ENCODE results near the gene LRSAM1. TPM values are rescaled to one million over a fixed set of nuclear protein-coding genes. Genes with fewer than 3 reads are reported as not detected.

Gene LRSAM1
- total RNA-seq, 4 donors from 2014 or later, result 8.0 to 16.2 (median 12.9) TPM

GRCh38 chr9:127522727-127523126 is 71.4 kb downstream of the LRSAM1 start:
- DNase-seq, result no peak
- H3K4me1 ChIP-seq, result peaks cover 29 to 83% (median 37%) of the 10 kb centered on the region in 3 donors
- no peak for TF ChIP-seq CTCF (IDR thresholded peaks at IDR 0.05)
- intact Hi-C loops (cut with DNase I), result no loop called here
- H3K27me3 ChIP-seq, result no peaks in the 10 kb centered on the region
- H3K27ac ChIP-seq, result peak overlapping the region; percentile 56 to 90 (median 78)
- 15% methylated on average over 2 of the region's 2 CpGs; no CpG with 5 or more reads in 1 of the 2 donors for WGBS, 2 donors
- no peak overlapping the region for H3K4me3 ChIP-seq
- peaks cover 0 to 20% (median 10%) of the 10 kb centered on the region in 3 donors for H3K9me3 ChIP-seq
- H3K36me3 ChIP-seq, result peaks cover 48 to 100% (median 69%) of the 10 kb centered on the region in 3 donors

GRCh38 chr9:127523312-127523851 is 72.1 kb downstream of the LRSAM1 start:
- 67 to 89% methylated on average over 1 to 3 of the region's 9 CpGs for WGBS, 2 donors
- intact Hi-C loops (cut with DNase I), result no loop called here
- TF ChIP-seq CTCF (IDR thresholded peaks at IDR 0.05) (peak in 5 of 6 experiments; percentile 26 to 72 (median 43)), POLR2A (IDR thresholded peaks at IDR 0.05) (no peak)
- Histone ChIP-seq H3K4me3 (no peak overlapping the region), H3K36me3 (peaks cover 46 to 100% (median 63%) of the 10 kb centered on the region in 3 donors), H3K27me3 (no peaks in the 10 kb centered on the region), H3K27ac (peak overlapping the region; percentile 6 to 86 (median 40)), H3K9me3 (peaks cover 0 to 20% (median 10%) of the 10 kb centered on the region in 3 donors), H3K4me1 (peaks cover 29 to 89% (median 42%) of the 10 kb centered on the region in 3 donors)
- DNase-seq, result no peak

GRCh38 chr9:127524373-127524772 is 73.1 kb downstream of the LRSAM1 start:
- H3K27ac ChIP-seq, result peak overlapping the region in 3 of 4 donors; percentile 7 to 86 (median 53)
- intact Hi-C loops (cut with DNase I), result no loop called here
- no peak overlapping the region for H3K4me3 ChIP-seq
- WGBS, 2 donors, result 76% methylated on average over 3 to 4 of the region's 6 CpGs
- no peak for DNase-seq
- H3K36me3 ChIP-seq, result peaks cover 52 to 100% (median 63%) of the 10 kb centered on the region in 3 donors
- H3K9me3 ChIP-seq, result peaks cover 0 to 20% (median 10%) of the 10 kb centered on the region in 3 donors
- peaks cover 26 to 91% (median 47%) of the 10 kb centered on the region in 3 donors for H3K4me1 ChIP-seq
- no peaks in the 10 kb centered on the region for H3K27me3 ChIP-seq
- TF ChIP-seq CTCF (IDR thresholded peaks at IDR 0.05), result no peak
- TF ChIP-seq POLR2A (IDR thresholded peaks at IDR 0.05), result no peak

- Histone ChIP-seq H3K9me3 (peaks cover 0 to 20% (median 10%) of the 10 kb centered on the region in 3 donors), H3K36me3 (peaks cover 53 to 100% (median 58%) of the 10 kb centered on the region in 3 donors), H3K27ac (peak overlapping the region in 2 of 4 donors; percentile 53 to 86), H3K4me1 (peaks cover 19 to 91% (median 35%) of the 10 kb centered on the region in 3 donors), H3K4me3 (peak overlapping the region in 1 of 4 donors; percentile 4), H3K27me3 (no peaks in the 10 kb centered on the region)
- DNase-seq, result no peak
- TF ChIP-seq CTCF (IDR thresholded peaks at IDR 0.05) (peak in 5 of 6 experiments; percentile 49 to 78 (median 58)), POLR2A (IDR thresholded peaks at IDR 0.05) (no peak)
- WGBS, 2 donors, result 95 to 96% methylated on average over 6 to 8 of the region's 8 CpGs
- intact Hi-C loops (cut with DNase I), result no loop called here
These were observed 74.3 kb downstream of the LRSAM1 start for GRCh38 chr9:127525401-127526188.

Measured in esophagus squamous epithelium (tissue), 5 donors.